SKM-1 treated with dmso at 0.1 percent for 144 hours (cell line): ENCODE results near the gene PFKM.

Experiments
- DNase-seq: peaks from one replicate; lab custom pipeline; 2025; ENCODE audit not compliant: unreplicated experiment; lab: John Stamatoyannopoulos, UW

The PFKM gene

DNA sequence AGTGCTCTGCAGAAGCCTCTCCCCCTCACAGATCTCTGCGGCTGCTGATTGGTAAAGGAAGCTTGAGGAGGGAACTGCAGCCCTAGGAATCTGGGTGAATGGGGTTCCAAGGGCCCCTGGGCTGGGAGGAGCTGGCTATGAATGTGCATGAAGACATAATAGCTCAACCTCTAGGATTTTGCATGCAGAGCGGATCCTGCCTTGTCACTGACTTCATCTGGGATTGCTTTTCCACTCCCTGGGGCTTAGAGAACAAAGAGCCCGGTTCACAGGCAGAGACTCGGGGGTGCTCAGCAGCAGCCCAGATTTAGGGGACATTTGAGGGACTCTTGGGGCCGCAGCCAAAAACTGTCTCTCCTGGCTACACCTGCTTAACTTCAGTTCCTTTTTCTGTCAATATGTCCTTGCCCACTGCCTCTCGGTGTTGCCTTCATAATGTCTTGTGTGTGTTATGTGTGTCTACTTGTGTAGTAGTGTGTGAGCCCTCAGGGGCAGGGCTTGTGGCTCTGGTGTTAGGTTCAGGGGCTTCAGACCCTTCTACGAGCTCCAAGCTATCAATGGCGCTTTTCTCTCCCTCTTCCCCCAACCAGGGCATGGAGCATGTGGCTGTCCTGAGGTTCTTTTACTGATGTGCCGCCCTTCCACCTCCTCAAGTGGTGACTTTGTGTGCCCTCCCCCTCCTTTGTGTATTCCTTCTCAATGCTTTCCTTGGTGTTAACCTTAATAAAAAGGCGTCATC is 66.2 kb downstream of the PFKM start:
- DNase-seq = no peak

DNA sequence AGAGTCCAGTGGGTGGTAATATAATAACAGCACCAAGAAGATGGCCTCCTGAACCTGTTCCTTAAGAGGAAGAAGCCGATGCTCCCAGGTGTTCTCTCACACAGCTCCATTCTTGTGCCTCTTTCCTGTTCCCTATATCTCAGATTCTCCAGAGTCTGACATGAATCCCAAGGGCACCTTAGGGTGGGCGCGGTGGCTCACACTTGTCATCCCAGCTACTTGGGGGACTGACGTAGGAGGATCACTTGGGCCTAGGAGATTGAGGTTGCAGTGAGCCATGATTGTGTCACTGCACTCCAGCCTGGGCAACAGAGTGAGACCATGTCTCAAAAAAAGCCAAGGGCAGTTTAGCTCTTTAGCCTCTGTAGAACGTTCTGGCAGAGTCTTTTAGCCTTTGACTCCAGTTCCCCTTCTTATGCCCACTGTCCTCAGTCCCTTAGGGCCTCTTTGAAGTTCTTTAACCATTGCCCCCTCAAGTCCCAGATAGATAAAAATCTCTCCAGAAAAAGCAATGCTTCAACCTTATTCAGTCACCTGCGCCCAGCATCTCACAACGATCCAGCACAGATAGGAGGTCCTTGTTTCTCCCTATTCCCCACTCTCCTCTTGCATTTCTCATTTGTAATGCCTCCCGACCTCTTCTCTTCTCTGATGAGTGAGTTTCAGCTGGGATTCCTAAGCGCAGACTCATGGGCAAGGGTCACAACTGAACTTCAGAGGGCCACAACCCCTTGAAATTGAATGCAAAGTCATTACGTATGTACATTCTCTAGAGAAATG is 68.9 kb downstream of the PFKM start:
- DNase-seq = no peak

- peak; percentile 16 for DNase-seq
Observed at GRCh38 chr12:48189331-48190125, 70.4 kb downstream of the PFKM start.

- DNase-seq = no peak
Observed at GRCh38 chr12:48191096-48191495, 71.9 kb downstream of the PFKM start.

DNA sequence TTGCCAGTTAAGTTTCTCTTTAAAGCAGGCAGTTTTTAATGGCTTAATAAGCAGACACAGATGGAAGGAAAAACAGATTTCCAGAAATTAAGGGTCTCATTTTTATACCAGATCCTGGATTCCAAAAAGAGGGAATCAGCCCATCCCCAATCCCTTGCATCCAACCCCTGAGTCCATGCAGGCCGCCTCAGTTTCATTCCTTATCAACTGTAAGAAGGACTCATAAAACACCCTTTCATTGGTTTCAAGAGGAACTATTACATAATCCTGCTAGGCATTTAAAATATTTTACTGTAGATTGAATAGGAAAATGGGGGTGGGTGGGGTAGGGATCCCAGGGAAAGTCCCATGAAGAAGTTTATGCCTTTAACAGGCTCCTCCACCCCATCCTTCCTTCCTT is 73.7 kb downstream of the PFKM start:
- DNase-seq = no peak

DNA sequence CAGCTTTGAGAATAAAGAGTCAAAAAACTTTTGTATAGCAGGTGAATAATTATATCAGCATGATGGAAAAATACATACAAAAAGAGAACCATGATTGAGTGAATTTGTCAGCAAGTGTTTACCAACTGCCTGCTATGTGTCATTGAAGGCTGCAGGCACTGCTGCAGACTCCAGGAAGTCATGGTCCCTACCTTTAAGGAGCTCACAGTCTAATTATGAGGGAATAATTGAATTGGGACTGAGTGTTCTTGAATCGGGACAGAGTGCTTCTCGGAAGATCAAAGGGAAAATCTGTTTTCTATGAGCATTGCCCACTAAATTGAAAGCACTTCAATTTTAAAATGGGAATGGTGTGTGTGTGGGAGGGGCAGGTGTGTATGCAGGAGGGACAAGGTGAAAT is 74.5 kb downstream of the PFKM start:
- no peak for DNase-seq

- DNase-seq = no peak
Observed at GRCh38 chr12:48194799-48195201, 75.6 kb downstream of the PFKM start.
